ENCODE data around the gene MGMT.

MGMT gene

GRCh38 chr10:129511758-129512157, 44.7 kb downstream of the MGMT start:
- in situ Hi-C loops (cut with HindIII; ENCODE audit: low sequenced_read_pairs): no loop called here
- no peak for DNase-seq (ENCODE audit: low read depth)
- TF ChIP-seq CTCF (IDR thresholded peaks at IDR 0.05; ENCODE audit: low read depth, low read length, missing control alignments): no peak
- no peak overlapping the region for H3K4me3 ChIP-seq (ENCODE audit: low read depth, low read length)

- in situ Hi-C loops (cut with HindIII; ENCODE audit: low sequenced_read_pairs): no loop called here
- no peak for TF ChIP-seq CTCF (IDR thresholded peaks at IDR 0.05; ENCODE audit: low read depth, low read length, missing control alignments)
- H3K4me3 ChIP-seq (ENCODE audit: low read depth, low read length): no peak overlapping the region
- no peak for DNase-seq (ENCODE audit: low read depth)
Observed at GRCh38 chr10:129513312-129513711, 46.3 kb downstream of the MGMT start.

- in situ Hi-C loops (cut with HindIII; ENCODE audit: low sequenced_read_pairs): no loop called here
- no peak overlapping the region for H3K4me3 ChIP-seq (ENCODE audit: low read depth, low read length)
- DNase-seq (ENCODE audit: low read depth): no peak
- TF ChIP-seq CTCF (IDR thresholded peaks at IDR 0.05; ENCODE audit: low read depth, low read length, missing control alignments): no peak
Observed at GRCh38 chr10:129514568-129515451, 47.8 kb downstream of the MGMT start.

GRCh38 chr10:129516846-129517679, 50.0 kb downstream of the MGMT start:
- DNase-seq (ENCODE audit: low read depth): no peak

GRCh38 chr10:129517680-129518057, 50.6 kb downstream of the MGMT start:
- DNase-seq (ENCODE audit: low read depth): no peak
- H3K4me3 ChIP-seq (ENCODE audit: low read depth, low read length): no peak overlapping the region
- TF ChIP-seq CTCF (IDR thresholded peaks at IDR 0.05; ENCODE audit: low read depth, low read length, missing control alignments): no peak
- in situ Hi-C loops (cut with HindIII; ENCODE audit: low sequenced_read_pairs): no loop called here

More at GRCh38 chr10:129516846-129517679, 50.0 kb downstream of the MGMT start:
- TF ChIP-seq CTCF (IDR thresholded peaks at IDR 0.05; ENCODE audit: low read depth, low read length, missing control alignments): no peak
- in situ Hi-C loops (cut with HindIII; ENCODE audit: low sequenced_read_pairs): no loop called here
- no peak overlapping the region for H3K4me3 ChIP-seq (ENCODE audit: low read depth, low read length)

GRCh38 chr10:129518793-129519192, 51.8 kb downstream of the MGMT start:
- in situ Hi-C loops (cut with HindIII; ENCODE audit: low sequenced_read_pairs): no loop called here
- no peak for TF ChIP-seq CTCF (IDR thresholded peaks at IDR 0.05; ENCODE audit: low read depth, low read length, missing control alignments)
- no peak overlapping the region for H3K4me3 ChIP-seq (ENCODE audit: low read depth, low read length)
- no peak for DNase-seq (ENCODE audit: low read depth)
